Measurements from ENCODE around the gene PRKN. TPM values are rescaled to one million over a fixed set of nuclear protein-coding genes. Genes with fewer than 3 reads are reported as not detected.

The PRKN gene
- total RNA-seq, 1 donor from 2014 or later = 25.5 TPM

- TF ChIP-seq, protein P1, sequence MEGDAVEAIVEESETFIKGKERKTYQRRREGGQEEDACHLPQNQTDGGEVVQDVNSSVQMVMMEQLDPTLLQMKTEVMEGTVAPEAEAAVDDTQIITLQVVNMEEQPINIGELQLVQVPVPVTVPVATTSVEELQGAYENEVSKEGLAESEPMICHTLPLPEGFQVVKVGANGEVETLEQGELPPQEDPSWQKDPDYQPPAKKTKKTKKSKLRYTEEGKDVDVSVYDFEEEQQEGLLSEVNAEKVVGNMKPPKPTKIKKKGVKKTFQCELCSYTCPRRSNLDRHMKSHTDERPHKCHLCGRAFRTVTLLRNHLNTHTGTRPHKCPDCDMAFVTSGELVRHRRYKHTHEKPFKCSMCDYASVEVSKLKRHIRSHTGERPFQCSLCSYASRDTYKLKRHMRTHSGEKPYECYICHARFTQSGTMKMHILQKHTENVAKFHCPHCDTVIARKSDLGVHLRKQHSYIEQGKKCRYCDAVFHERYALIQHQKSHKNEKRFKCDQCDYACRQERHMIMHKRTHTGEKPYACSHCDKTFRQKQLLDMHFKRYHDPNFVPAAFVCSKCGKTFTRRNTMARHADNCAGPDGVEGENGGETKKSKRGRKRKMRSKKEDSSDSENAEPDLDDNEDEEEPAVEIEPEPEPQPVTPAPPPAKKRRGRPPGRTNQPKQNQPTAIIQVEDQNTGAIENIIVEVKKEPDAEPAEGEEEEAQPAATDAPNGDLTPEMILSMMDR (IDR thresholded peaks at IDR 0.05; ENCODE audit: borderline replicate concordance) = no peak
- intact Hi-C loops (cut with micrococcal nuclease) = no loop called here
- no peaks in the 10 kb centered on the region for H3K9me3 ChIP-seq (replicated peaks)
These were observed 1424.6 kb downstream of the PRKN start for GRCh38 chr6:161302949-161303348.

GRCh38 chr6:161301338-161301737, 1426.2 kb downstream of the PRKN start:
- Histone ChIP-seq H3K4me1 (peaks cover 9% of the 10 kb centered on the region), H3K36me3 (no peaks in the 10 kb centered on the region), H3K27me3 (ENCODE audit: low read depth) (no peaks in the 10 kb centered on the region), H3K27ac (replicated peaks) (no peak overlapping the region), H3K4me3 (no peak overlapping the region), H3K9me3 (replicated peaks) (no peaks in the 10 kb centered on the region)
- DNase-seq = peak; percentile 17
- TF ChIP-seq, protein P1 (IDR thresholded peaks at IDR 0.05; ENCODE audit: borderline replicate concordance) = no peak
- intact Hi-C loops (cut with micrococcal nuclease) = no loop called here

More at GRCh38 chr6:161302949-161303348, 1424.6 kb downstream of the PRKN start:
- H3K27me3 ChIP-seq (ENCODE audit: low read depth) = no peaks in the 10 kb centered on the region
- H3K27ac ChIP-seq (replicated peaks) = no peak overlapping the region
- no peak for DNase-seq
- no peak overlapping the region for H3K4me3 ChIP-seq
- no peaks in the 10 kb centered on the region for H3K36me3 ChIP-seq
- H3K4me1 ChIP-seq = peaks cover 9% of the 10 kb centered on the region

DNA sequence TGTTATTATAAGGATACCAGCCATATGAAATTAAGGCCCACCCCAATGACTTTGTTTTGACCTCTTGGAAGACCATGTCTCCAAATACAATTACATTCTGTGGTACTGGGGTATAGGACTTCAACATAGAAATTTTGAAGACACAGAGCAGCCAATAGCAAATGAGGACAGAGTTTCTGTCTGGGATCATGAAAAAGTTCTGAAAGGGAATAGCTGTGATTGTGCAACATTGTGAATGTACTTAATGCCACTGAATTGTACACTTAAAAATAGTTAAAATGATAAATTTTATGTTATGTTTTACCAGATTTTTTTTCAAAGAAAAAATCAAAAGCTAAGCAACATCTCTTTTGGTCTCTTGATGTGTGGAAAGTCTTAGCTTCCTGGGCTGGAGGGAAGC, 1426.7 kb downstream of the PRKN start:
- intact Hi-C loops (cut with micrococcal nuclease) = no loop called here
- Histone ChIP-seq H3K4me1 (peaks cover 9% of the 10 kb centered on the region), H3K4me3 (no peak overlapping the region), H3K9me3 (replicated peaks) (no peaks in the 10 kb centered on the region), H3K27ac (replicated peaks) (no peak overlapping the region), H3K27me3 (ENCODE audit: low read depth) (no peaks in the 10 kb centered on the region), H3K36me3 (no peaks in the 10 kb centered on the region)
- DNase-seq = no peak
- TF ChIP-seq, protein P1 (IDR thresholded peaks at IDR 0.05; ENCODE audit: borderline replicate concordance) = no peak

DNA sequence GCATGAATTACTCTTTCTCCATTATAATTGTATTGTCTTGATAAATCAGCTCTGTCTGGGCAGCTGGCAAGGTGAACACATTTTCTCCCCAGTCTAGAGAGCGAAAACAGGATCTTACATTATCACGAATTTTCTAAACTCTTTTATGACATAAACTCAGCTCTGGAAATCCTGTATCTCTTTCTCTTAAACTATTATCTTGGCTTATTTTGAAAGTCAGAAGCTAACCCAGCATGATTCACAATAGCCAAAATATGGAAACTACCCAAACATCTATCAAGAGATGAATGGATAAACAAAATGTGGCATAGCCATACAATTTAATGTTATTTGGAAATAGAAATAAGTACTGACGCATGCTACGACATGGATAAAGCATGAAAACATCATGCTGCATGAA, 1427.8 kb downstream of the PRKN start:
- no peak for DNase-seq
- intact Hi-C loops (cut with micrococcal nuclease) = no loop called here
- TF ChIP-seq, protein P1 (IDR thresholded peaks at IDR 0.05; ENCODE audit: borderline replicate concordance) = no peak
- Histone ChIP-seq H3K9me3 (replicated peaks) (no peaks in the 10 kb centered on the region), H3K4me1 (peaks cover 9% of the 10 kb centered on the region), H3K27me3 (ENCODE audit: low read depth) (no peaks in the 10 kb centered on the region), H3K4me3 (no peak overlapping the region), H3K27ac (replicated peaks) (no peak overlapping the region), H3K36me3 (no peaks in the 10 kb centered on the region)

Other genes starting within 250 kb of the PRKN start
- gene PACRG, start 208 bp upstream of the PRKN start, total RNA-seq = 10.5 TPM